Measurements from ENCODE around the gene SCTR. TPM values are rescaled to one million over a fixed set of nuclear protein-coding genes. Genes with fewer than 3 reads are reported as not detected.

The SCTR gene
- polyA plus RNA-seq, 1 experiment: not detected

DNA sequence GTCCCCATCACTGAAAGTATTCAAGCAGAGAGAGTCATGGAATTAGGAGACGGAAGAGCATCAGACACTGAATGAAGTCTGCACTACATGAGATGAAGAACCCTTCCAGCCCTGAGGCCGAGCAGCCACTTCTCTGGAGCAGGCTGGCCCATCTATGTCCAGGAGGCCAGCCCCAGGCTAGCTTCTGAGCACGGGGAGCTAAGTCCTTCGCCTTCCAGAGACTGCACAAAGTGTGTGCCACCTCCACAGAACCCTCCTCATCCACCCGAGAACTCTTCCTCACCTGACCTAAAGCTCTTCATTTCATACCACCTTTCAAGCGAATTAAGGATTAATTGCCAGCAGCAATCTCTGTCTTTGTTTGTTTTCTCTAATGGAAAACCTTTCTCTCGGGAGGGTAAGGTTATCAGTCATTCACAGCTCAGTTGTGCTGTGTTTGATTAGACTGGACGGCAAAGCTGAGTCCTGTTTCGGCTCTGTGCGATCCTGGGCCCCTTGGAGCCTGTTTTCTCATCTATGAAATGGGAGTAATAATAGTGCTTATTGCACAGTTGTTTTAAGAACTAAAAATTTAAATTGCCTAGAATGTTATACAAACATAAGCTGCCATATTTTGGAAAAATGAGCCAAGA is 38.0 kb downstream of the SCTR start:
- H3K27me3 ChIP-seq (ENCODE audit: control insufficient read depth, insufficient read depth, low read length): no peaks in the 10 kb centered on the region; the same call in 1 of the 2 replicates
- H3K36me3 ChIP-seq (ENCODE audit: control insufficient read depth, insufficient read depth, low read length): no peaks in the 10 kb centered on the region
- H3K4me3 ChIP-seq (ENCODE audit: low read depth, low read length): no peak overlapping the region
- TF ChIP-seq, protein P1, sequence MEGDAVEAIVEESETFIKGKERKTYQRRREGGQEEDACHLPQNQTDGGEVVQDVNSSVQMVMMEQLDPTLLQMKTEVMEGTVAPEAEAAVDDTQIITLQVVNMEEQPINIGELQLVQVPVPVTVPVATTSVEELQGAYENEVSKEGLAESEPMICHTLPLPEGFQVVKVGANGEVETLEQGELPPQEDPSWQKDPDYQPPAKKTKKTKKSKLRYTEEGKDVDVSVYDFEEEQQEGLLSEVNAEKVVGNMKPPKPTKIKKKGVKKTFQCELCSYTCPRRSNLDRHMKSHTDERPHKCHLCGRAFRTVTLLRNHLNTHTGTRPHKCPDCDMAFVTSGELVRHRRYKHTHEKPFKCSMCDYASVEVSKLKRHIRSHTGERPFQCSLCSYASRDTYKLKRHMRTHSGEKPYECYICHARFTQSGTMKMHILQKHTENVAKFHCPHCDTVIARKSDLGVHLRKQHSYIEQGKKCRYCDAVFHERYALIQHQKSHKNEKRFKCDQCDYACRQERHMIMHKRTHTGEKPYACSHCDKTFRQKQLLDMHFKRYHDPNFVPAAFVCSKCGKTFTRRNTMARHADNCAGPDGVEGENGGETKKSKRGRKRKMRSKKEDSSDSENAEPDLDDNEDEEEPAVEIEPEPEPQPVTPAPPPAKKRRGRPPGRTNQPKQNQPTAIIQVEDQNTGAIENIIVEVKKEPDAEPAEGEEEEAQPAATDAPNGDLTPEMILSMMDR (IDR thresholded peaks at IDR 0.05; ENCODE audit: insufficient read depth, low read depth, low read length): no peak
- CTCF ChIA-PET: interaction anchor here (0.8 to 6.9 kb wide), 3 partner anchors 8 to 80 kb away, joined by 3 to 59 read pairs (median 4); no protein-coding TSS in a partner anchor
- POLR2A ChIA-PET: no interaction called here
- DNase-seq (ENCODE audit: low read depth): no peak

GRCh38 chr2:119485336-119486110 is 38.8 kb downstream of the SCTR start:
- no peaks in the 10 kb centered on the region for H3K36me3 ChIP-seq (ENCODE audit: control insufficient read depth, insufficient read depth, low read length)
- no peaks in the 10 kb centered on the region; the same call in 1 of the 2 replicates for H3K27me3 ChIP-seq (ENCODE audit: control insufficient read depth, insufficient read depth, low read length)
- no peak for DNase-seq (ENCODE audit: low read depth)
- ChIA-PET CTCF (interaction anchor here (0.6 to 6.9 kb wide), 3 partner anchors 8 to 116 kb away, joined by 3 to 59 read pairs (median 3); no protein-coding TSS in a partner anchor), POLR2A (no interaction called here)
- TF ChIP-seq, protein P1 (IDR thresholded peaks at IDR 0.05; ENCODE audit: insufficient read depth, low read depth, low read length): no peak
- no peak overlapping the region for H3K4me3 ChIP-seq (ENCODE audit: low read depth, low read length)

GRCh38 chr2:119484834-119485233 is 39.4 kb downstream of the SCTR start:
- ChIA-PET CTCF (interaction anchor here (0.6 to 6.9 kb wide), 3 partner anchors 8 to 115 kb away, joined by 3 to 59 read pairs (median 3); no protein-coding TSS in a partner anchor), POLR2A (no interaction called here)
- TF ChIP-seq, protein P1 (IDR thresholded peaks at IDR 0.05; ENCODE audit: insufficient read depth, low read depth, low read length): no peak

GRCh38 chr2:119483896-119484718 is 40.2 kb downstream of the SCTR start:
- DNase-seq (ENCODE audit: low read depth): no peak
- CTCF ChIA-PET: interaction anchor here (0.9 to 6.9 kb wide), 4 partner anchors 7 to 79 kb away, joined by 3 to 59 read pairs (median 4); no protein-coding TSS in a partner anchor
- POLR2A ChIA-PET: no interaction called here
- TF ChIP-seq, protein P1 (IDR thresholded peaks at IDR 0.05; ENCODE audit: insufficient read depth, low read depth, low read length): no peak
- Histone ChIP-seq H3K36me3 (ENCODE audit: control insufficient read depth, insufficient read depth, low read length) (no peaks in the 10 kb centered on the region), H3K27me3 (ENCODE audit: control insufficient read depth, insufficient read depth, low read length) (no peaks in the 10 kb centered on the region; the same call in 1 of the 2 replicates), H3K4me3 (ENCODE audit: low read depth, low read length) (no peak overlapping the region)

More at GRCh38 chr2:119484834-119485233, 39.4 kb downstream of the SCTR start:
- DNase-seq (ENCODE audit: low read depth): no peak
- Histone ChIP-seq H3K36me3 (ENCODE audit: control insufficient read depth, insufficient read depth, low read length) (no peaks in the 10 kb centered on the region), H3K4me3 (ENCODE audit: low read depth, low read length) (no peak overlapping the region), H3K27me3 (ENCODE audit: control insufficient read depth, insufficient read depth, low read length) (no peaks in the 10 kb centered on the region; the same call in 1 of the 2 replicates)

All from BJ (cell line).